ENCODE measurements around the gene VPS33A. TPM values are rescaled to one million over a fixed set of nuclear protein-coding genes. Genes with fewer than 3 reads are reported as not detected.

The VPS33A gene
- total and polyA plus RNA-seq, 2 of the 8 experiments (the other 6 are each of a cell fraction or from before 2014, with no cell fraction given) = 16.4 to 41.8 TPM

GRCh38 chr12:122266230-122266901 is at the start of gene VPS33A (continued):
- TF ChIP-seq SAP30 (IDR thresholded peaks at IDR 0.05; ENCODE audit: insufficient read depth, insufficient replicate concordance, low read length) = peak; percentile 99
- TF ChIP-seq ASH2L (IDR thresholded peaks at IDR 0.05; ENCODE audit: low read length) = peak; percentile 58
- 0 out of 2 replicates have a peak, but pooled peaks have one; percentile 78 for TF ChIP-seq RXRA (IDR thresholded peaks at IDR 0.05; ENCODE audit: insufficient read depth, low read depth, low read length)
- peak; percentile 89 for TF ChIP-seq FOSL1 (IDR thresholded peaks at IDR 0.05; ENCODE audit: insufficient read depth, low read depth, low read length)
